GM21786 (cell line): ENCODE data around the gene PTPN18.
"Not testable (repeated sequence)": the region's sequence is repeated elsewhere in the genome, so short reads cannot be mapped to it uniquely, and the experiment has no call there.

ENCODE experiments used
- ATAC-seq: cut with Tn5 transposase; IDR thresholded peaks from one replicate; pipeline ENCODE4 v1.9.1; 2021; ENCODE audit not compliant: unreplicated experiment

The PTPN18 gene

GRCh38 chr2:130380096-130380934 lies 24.5 kb downstream of the PTPN18 start:
- no peak for ATAC-seq

DNA sequence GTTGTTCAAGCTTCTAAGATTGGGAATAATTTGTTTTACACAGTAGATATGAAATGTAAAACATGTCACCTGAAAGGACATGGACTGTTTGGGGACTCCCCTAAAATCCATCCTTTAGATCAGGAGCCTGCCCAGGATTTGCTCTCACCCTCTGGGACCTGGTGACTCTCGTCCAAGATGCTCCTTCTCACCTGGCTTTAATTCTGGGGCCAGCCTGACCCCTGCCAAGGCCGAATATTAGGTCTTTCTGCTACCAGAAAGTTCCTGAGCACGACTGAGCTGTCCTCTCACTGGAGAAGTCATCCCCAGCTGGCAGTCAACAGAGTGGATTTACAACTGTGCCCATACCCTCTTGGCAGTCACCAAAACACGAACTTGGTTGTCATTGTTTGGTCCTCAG lies 25.3 kb downstream of the PTPN18 start:
- ATAC-seq = no peak

DNA sequence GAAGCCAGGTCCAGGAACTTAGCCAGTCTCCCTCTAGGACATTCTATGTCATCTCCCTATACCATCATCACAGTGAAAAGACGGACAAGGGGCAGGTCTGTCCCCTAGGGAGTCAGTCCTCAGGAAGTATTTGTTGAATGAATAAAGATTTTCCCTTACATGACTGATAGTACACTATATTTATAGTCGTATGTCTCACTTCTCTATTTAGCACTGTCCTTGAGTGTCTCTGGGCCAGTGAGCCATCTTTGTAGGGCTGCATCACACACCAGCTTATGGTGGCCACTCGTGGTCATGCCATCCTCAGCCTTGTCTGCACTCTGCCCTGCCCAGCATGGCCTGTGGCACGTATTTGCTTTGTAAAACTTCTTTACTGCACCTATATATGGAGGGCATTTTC lies 25.8 kb downstream of the PTPN18 start:
- no peak for ATAC-seq

GRCh38 chr2:130382313-130382917 lies 26.6 kb downstream of the PTPN18 start:
- no peak for ATAC-seq

DNA sequence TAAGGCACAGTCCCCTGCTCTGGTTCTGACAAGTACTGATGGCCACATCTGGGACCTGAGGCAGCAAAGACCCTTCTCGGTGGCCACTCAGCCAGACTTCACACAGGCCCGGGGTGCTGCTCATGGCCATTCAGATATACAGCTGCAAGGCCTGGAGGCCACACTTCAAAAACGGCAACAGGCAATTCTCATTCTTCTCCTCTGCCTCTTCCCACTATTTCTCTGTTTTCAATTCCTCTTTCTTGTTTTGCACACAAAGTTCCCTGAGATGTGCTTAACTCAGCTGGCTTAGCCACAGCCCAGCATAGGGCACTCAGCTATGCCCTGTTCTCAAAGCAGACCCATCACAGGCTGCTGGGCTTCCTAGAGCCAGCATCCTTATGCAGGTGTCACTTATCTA lies 29.9 kb downstream of the PTPN18 start:
- ATAC-seq = peak; percentile 55

DNA sequence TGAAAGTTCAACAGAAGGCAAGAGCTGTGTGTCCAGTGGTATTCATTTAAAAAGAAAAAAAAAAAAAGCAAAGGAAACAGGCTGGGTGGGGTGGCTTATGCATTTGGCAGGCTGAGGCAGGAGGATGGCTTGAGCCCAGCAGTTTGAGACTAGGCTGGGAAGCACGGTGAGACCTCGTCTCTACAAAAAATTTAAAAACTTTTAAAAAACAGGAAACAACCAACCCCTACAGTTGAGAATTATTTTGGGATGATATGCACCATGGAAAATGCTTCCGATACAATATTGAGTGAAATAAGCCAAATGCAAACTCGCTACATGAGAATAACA lies 31.2 kb downstream of the PTPN18 start:
- ATAC-seq = no peak

- no peak for ATAC-seq
Observed at GRCh38 chr2:130387804-130388203, 31.9 kb downstream of the PTPN18 start.

GRCh38 chr2:130388221-130388907 lies 32.5 kb downstream of the PTPN18 start:
- ATAC-seq = no peak

GRCh38 chr2:130389358-130389757 lies 33.5 kb downstream of the PTPN18 start:
- no peak for ATAC-seq

- no peak for ATAC-seq
Observed at GRCh38 chr2:130389783-130390182, 33.9 kb downstream of the PTPN18 start.

DNA sequence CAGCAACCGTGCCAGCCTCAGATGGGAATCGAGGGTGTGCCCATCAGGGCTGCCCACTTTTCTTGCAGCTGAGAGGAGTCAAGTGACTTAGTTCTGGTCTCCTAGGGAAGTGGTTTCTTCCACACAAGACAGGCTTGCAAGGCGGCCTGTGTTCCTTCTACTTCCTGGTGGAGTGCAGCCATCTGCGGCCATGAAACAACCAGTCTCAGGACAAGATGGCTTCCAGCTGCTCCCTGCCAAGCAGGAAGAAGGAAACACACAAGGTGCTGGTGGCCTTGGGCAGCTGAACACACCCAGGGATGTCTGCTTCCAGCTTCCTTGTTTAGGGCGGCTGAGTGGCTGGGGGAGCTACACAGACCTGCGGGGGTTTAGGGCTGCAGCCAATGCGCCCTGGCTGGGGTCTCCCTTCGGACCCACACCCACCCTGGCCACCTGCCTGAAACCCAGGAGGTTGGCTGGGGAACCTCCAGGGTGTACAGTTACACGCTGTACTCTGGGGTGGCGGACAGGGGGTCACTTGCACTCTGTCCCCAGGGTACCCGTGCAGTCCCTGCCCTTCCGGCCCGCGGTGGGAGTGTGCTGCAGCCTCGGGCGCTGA lies 34.7 kb downstream of the PTPN18 start:
- ATAC-seq = peak; percentile 15

GRCh38 chr2:130391058-130391871 lies 35.4 kb downstream of the PTPN18 start:
- ATAC-seq = peak; percentile 87

DNA sequence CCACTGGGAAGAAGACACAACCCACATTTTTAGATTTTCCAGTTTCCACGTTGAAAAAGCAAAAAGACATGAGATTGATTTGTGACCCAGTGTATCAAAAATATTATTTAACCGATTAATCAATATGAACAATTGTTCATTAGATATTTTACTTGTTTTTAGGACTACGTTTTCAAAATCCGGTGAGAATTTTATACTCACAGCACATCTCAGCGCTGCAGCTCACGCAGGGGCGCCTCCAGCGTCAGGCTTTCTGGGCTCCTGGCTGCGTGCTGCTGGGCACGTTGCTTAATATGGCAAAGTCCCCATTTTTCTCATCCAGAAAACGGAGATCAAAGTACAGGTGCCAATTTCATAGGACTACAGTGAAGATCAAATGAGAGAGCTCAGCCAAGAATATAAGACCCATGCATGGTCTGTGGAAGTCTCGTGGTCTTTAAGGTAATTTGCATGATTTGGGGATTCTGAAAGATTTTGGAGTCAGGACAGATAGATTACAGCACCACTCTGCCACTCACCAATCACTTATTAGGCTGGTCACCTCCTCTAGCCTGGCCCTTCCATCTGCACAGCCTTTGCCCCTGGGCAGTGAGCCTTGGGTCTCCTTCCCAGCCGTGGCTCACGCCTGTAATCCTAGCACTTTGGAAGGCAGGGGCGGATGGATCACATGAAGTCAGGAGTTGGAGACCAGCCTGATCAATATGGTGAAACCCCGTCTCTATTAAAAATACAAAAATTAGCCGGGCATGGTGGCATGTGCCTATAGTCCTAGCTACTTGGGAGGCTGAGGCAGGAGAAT lies 36.2 kb downstream of the PTPN18 start:
- ATAC-seq = no peak

- no peak for ATAC-seq
Observed at GRCh38 chr2:130393318-130393910, 37.6 kb downstream of the PTPN18 start.

DNA sequence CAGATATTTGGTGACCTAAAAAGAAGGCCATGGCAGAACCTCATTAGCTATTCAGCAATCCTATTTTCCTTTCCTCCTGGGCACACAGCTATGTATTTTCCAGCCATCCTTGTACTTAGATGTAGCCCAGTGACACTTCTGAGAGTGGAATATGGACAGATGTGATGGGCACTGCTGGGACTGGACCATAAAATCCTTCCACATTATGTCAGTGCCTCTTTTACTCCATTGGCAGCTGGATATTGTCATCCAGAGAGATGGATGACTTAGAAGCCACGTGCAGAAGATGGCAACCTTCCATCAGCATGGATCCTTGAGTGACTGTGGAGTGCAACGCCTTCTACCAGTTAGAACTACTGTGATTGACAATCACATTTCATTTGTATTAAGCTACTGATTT lies 50.4 kb downstream of the PTPN18 start:
- ATAC-seq = not testable (repeated sequence)

DNA sequence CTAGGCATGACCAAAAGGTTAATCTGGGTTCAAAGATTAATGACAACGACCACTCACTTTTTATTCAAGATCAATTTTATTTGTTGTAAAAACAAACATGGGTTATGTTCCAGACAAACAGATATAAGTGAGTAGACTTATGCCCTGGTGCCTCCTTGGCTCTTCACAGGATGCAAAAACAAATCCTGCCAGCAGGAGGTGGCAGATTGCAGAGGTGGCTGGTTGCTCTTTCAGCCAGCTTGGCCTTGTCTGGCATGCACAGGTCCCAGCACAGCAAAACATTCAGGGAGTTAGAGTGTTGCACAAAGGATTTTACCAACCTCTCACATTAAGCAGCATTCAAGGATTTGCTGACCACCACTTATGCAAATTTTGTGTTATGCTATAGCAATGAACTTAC lies 60.8 kb downstream of the PTPN18 start:
- ATAC-seq = not testable (repeated sequence)

DNA sequence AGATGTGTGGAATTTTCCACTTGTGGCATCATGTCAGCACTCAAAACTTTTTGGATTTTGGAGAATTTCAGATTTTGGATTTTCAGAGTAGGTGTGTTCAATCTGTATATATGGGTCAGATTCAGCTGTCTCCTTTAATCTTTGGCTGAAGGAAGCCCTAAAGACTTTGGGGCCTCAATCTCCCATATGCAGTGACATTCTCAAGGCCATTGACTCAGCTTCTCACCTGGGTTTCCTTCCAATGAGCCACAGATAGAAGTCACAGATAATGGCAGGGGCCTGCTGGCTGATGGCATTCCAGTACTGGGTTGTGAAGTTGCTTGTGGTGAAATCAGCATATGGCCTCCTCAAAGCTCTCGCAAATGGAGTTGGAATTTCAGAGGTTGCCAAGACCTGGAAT lies 63.0 kb downstream of the PTPN18 start:
- ATAC-seq = not testable (repeated sequence)
